Activated CD8-positive, alpha-beta memory T cell treated with anti-CD3 and anti-CD28 coated beads for 36 hours (primary cell): Measurements from ENCODE around the gene CACNA2D2. TPM values are rescaled to one million over a fixed set of nuclear protein-coding genes. Genes with fewer than 3 reads are reported as not detected.

Source experiments
- CTCF ChIA-PET: fragments of 350-600 bp; sonication (Branson Sonifier 250); formaldehyde crosslinking; loops from one replicate; lab custom pipeline; 2021; ENCODE audit warnings: antibody characterized with exemption; lab: Charles Lee
- POLR2A ChIA-PET: fragments of 350-600 bp; sonication (Branson Sonifier 250); formaldehyde crosslinking; loops from one replicate; lab custom pipeline; 2021; ENCODE audit warnings: antibody characterized with exemption; lab: Charles Lee
- total RNA-seq, 2 experiments: library from RNA; stranded (reverse); gene quantifications; one replicate each; pipeline ENCODE4 v1.2.3, GENCODE V29; 2021

Gene CACNA2D2
- total RNA-seq = under 1 TPM; 0.55 to 0.67 TPM

DNA sequence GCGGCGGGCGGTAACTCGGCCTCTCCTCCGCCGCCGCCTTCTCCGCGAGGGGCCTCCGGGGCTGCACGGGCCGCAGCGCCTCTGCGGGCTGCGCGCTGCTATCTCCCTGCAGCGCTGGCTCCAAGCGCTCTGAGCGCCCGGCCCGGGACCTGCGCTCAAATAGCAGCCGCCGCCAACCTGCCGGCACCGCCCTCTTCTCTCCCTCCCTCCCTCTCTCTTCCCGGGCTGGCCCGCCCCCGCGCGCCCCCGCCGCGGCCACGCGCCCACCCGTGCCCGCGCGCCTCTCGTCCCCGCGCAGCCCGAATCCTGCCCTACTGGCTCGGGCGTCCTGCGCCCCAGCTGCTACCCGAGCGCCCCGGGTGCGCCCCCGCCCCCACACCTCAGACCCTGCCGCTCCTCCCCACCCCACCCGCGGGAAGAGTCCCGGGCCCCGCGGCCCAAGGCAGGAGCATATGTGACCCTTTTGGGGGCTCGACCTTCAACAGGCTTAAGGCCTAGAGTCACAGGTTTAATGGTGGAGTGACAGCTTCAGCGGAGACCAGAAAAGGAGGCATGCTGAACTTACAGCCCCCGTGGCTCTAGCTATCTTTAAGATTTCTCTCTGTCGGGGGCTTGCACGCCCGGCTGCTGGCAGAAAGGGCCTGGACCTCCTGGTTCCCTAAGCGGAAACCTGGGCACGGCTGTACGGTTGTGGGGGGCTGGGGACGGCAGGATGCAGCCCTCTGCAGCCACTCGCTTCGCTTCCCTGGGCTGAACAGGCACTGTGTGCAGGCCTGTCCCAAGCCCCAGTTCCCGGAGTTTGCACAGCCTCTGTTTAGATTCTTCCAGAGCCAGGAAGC lies at the start of gene CACNA2D2:
TSS of gene CACNA2D2 (minus strand) at position 131 of the 839 bp plus-strand sequence. CDS start 211 bp downstream, outside the sequence.
- ChIA-PET POLR2A (no interaction called here), CTCF (interaction anchor here (0.6 to 1.6 kb wide), 4 partner anchors 9 to 1469 kb away, joined by 3 to 4 read pairs (median 4); no protein-coding TSS in a partner anchor)

DNA sequence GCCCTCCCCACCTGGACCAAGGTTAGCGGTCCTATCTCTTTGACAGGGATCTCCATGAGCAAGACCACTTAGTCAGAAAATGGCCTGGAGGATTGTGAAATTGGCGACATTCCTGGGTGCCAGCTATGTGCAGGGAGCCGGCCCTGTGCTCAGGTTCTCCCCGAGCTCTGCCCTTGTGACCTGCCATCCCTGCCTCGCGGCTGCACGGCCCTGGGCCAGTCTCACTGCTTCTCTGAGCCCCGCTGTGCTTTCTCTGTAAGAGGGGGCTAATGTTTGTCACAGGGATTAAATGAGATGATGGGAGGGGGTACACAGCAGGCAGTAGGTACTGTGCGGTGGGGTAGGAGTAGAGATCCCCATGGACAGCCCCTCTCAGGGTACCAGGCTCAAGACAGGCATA lies 49.2 kb upstream of the CACNA2D2 start:
- ChIA-PET POLR2A (no interaction called here), CTCF (interaction anchor here (1.3 kb wide), 1 partner anchor 15 kb away, joined by 5 read pairs; the partner anchor contains the start of gene C3orf18)

DNA sequence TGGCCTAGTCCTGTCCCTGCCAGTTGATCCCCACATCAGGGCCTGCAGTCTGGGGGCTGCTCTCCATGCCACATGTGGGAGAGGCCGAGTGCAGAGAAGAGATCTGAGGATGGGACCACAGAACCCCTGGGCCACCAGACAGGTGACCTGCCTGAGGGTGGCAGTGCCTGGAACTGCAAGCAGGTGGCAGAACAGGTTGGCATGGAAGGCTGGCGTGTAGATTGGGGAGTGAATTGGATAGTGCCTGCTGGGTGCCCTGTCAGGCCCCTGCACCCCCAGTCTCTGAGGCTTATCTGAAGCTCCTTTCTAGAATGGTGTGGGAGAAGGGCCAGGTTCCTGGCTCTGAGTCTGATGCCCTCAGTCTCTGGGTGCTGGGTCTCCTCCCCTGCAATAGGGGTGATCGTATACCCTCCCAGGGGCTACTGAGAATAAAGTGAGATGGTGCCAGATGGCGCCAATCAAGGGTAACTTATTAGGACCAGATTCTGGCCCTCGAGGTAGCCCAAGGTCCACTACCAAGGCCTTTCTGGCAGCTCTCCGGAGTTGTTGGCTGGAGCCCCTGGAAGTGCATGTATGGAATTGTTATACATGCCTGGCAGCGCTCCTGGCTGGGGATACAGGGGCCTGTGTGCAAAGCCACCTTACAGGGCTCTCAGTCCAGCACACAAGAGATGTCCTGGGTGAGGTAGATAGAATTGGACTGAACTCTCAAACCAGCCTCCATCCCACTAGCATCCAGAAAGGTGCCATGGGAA lies 48.4 kb upstream of the CACNA2D2 start:
- CTCF ChIA-PET = interaction anchor here (1.3 kb wide), 1 partner anchor 16 kb away, joined by 5 read pairs; the partner anchor contains the start of gene C3orf18
- POLR2A ChIA-PET = no interaction called here

DNA sequence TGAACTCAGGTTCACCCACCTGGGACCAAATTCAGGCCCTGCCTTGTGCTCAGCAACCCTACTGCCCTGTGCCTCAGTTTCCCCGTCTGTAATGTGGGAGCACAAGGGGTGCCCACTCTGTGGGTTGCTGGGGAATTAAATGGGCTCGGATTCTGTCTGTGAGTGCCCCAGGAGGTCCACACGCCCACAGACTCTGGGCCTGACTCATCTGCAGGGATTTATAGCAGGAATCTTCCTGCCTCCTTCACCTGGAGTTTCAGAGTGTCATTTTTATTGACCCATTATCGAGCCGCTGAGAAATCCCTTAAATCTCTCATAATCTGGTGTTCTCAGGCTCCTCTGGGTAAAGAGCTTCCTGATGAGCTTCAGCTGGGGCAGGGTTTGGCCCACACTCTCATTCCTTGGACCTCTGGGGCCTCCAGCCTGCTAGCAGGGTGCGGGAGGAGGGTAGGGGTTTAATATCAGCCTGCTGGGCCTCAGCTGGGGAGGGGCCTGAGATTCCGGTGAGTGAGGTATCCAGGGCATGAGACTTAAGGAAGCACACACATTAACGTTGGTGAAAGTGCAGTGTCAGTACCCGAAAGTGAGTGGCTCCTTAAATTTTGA lies 47.7 kb upstream of the CACNA2D2 start:
- POLR2A ChIA-PET = no interaction called here
- CTCF ChIA-PET = interaction anchor here (1.0 to 3.3 kb wide), 3 partner anchors 10 to 115 kb away, joined by 3 to 14 read pairs (median 5); partner anchors contain the start of gene C3orf18

DNA sequence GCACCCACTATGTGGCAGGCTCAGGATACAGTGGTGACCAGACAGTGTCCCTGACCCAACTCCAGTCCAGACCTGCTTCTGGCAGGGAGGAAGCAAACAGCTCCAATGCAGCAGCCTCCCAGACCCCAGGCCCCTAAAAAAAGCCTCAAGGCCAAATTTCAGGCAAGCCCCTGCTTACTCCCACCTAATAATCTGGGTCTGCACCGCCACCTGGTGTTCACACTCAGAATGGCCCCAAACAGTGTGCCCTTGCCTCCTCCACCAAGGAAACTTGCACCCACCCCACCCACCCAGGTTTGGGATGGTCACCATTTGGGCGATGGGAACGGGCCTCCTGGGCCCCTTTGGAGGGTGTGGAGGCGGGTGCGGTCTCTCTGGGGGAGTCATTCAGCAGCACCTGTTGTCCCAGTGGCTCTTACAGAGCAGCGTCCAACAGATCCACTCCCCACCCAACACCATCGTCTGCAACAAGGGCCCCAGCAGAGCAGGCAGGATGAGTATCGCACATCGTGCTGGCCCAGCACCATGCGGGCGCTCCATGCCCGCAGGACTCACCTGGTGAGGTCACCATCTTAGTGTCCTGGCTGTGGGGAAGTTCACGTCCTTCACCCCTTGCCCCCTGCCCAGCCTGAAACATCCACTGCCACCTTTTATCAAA lies 46.8 kb upstream of the CACNA2D2 start:
- POLR2A ChIA-PET = no interaction called here
- CTCF ChIA-PET = interaction anchor here (0.8 to 3.3 kb wide), 11 partner anchors 9 to 205 kb away, joined by 3 to 14 read pairs (median 4); partner anchors contain the start of genes MAPKAPK3 and ZMYND10

DNA sequence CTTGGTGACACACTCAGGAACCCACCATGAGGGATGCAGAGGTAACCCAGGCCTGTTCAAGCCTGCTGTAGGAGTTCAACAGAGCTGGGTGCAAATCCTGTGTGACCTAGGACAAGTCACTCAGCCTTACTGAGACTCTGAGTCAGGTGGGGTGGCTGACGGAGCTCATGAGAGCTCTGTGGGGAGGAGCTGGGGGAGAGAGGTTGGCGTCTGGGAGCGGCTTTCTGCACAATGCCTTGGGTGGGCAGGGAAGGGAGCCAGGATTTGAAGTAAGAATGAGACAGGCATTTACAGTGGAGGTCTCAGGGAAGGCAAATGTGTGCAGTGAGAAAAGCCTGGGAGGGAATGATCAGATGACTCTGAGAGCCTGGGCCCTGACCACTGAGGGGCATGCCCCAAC lies 45.8 kb upstream of the CACNA2D2 start:
- POLR2A ChIA-PET = no interaction called here

DNA sequence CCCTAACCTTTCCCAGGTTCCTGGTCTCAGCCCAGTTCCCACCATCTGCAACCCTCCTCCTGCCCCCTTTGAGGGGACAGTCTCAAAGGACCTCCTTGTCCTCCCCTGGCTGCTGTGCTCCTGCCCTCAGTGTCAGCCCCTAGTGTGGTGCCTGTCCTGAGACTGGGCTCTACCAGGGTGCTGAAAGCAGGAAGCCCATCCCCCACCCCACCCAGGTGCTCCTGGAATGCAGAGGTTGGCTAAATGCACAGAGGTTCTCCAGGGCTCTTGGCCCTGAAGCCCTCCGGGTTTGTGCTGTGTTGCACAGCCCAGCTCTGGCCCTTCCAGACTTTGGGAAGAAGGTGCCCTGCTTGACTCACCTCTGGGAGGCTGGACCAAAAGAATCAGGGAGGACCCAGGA lies 42.3 kb upstream of the CACNA2D2 start:
- POLR2A ChIA-PET = no interaction called here

More for the DNA sequence above, 45.8 kb upstream of the CACNA2D2 start:
- CTCF ChIA-PET = interaction anchor here (0.8 to 3.3 kb wide), 9 partner anchors 9 to 204 kb away, joined by 3 to 14 read pairs (median 4); partner anchors contain the start of genes MAPKAPK3 and ZMYND10

DNA sequence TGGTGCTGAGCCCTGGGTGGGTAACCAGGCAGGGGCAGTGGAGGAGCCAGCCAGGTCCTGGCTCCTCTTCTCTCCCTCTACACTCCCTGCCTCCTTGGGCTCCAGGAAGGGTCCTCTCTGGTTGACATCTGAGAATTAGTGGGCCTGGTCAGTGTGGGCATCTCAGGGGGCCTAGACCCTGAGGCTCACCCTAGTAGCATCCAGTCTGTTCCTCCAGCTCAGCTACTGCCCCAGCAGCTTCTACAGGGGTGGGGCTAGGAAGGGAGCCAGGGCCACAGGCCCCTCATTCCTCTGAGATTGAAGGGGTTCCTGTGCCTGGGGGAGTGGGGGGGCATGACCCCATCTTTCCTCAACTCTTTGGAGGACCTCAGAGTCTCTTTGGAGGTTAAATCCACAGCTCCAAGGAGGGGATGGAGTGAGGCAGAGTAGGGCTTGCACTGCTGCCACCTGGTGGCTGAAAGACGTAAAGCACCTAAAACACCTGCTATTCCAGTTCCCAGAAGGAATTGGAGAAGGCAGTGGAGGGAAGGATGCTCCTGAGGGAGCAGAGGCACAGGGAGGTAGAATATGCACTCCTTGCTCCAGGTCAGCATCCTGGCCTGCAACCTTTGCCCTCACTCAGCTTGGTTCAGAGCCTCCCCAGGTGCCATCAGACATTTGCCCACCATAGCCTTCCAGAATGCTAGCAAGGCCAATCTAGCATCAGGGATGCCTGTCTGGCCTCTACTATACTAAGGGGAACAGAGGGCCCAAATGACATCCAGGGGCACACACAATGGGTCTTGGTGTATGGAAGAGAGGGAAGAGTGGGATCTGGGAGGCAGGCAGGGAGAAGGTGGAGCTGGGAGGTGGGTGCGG lies 39.0 kb upstream of the CACNA2D2 start:
- ChIA-PET POLR2A (no interaction called here), CTCF (interaction anchor here (0.6 to 3.2 kb wide), 31 partner anchors 9 to 206 kb away, joined by 3 to 30 read pairs (median 4); partner anchors contain the start of genes C3orf18, CYB561D2, NPRL2 and RASSF1)

More for the DNA sequence above, 42.3 kb upstream of the CACNA2D2 start:
- CTCF ChIA-PET = interaction anchor here (1.6 kb wide), 1 partner anchor 68 kb away, joined by 3 read pairs; no protein-coding TSS in a partner anchor

DNA sequence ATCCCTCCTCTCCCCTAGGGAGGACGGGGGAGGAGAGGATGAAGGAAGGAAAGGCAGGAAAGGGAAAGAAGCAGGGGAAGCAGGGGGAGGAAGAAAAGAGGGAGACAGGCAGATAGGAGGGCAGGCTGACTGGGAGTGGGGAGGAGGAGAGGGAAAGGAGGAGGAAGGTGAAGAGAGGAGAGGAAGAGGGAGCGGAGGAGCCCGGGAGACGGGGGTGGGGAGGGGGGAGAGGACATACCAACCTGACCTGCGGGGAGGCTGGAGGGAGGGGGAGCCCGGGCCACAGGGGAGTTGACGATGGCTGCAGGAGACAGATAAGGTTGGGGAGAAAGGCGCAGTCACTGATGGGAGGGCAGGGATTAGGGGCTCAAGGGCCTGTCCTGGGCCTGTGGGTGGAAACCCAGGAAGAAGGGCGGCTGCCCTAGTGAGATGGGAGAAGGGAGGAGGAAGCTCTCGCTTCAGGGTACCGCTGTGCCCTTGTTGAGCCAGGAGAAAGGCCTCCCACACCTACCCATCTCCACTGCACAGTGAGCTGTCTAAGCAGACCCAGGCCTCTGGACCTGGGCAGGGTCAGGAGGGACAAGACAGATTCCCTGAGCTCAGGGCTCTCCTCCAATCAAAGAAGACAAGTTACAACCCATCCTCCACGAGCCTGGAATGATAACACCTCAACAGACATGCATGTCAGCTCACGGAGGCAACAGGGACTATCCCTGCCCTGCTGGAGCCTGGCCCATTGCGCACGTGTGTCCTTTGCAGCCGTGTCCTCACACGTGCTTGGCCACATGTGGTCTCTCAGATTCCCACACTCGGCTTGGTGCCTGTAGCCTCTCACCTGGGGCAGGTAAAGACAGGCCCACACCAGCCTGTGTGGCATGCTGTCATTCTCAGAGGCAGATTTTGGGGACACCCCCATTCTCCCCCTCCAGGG lies 36.2 kb upstream of the CACNA2D2 start:
- CTCF ChIA-PET = interaction anchor here (0.8 kb wide), 1 partner anchor 10 kb away, joined by 3 read pairs; no protein-coding TSS in a partner anchor
- POLR2A ChIA-PET = interaction anchor here (0.6 kb wide), 1 partner anchor 19 kb away, joined by 3 read pairs; no protein-coding TSS in a partner anchor

DNA sequence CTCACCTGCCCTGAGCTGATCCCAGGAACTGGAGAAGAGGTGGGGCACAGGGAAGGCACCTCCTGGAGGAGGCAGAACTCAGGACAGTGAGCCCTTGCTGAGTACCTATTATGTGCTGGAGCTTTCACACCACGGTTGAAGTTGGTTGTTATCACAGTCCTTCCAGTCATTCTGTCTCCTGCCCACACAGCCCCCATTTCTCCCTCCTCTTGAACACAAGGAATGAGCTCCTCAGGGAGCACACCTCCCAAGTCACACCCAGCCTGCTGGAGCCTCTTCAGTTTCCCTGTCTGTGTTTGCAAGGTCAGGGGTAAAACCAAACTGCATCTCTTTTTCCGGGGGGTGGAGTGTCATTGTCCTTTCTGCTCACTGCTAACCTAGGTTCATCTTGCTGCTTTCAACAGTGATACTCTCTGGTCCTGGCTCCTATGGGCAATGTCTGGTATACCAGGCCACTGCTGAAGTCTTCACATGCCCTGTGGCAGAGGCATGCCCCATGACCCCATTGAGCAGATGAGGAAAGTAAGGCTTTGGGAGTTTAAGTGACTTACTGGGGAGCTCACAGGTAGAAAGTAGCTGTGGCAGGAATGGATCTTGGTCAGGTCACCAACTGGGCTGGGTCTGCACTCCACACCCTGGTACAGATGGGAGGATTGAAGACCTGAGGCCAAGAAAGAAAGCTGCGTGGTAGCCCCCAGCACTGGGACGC lies 34.1 kb upstream of the CACNA2D2 start:
- POLR2A ChIA-PET = no interaction called here
- CTCF ChIA-PET = no interaction called here

DNA sequence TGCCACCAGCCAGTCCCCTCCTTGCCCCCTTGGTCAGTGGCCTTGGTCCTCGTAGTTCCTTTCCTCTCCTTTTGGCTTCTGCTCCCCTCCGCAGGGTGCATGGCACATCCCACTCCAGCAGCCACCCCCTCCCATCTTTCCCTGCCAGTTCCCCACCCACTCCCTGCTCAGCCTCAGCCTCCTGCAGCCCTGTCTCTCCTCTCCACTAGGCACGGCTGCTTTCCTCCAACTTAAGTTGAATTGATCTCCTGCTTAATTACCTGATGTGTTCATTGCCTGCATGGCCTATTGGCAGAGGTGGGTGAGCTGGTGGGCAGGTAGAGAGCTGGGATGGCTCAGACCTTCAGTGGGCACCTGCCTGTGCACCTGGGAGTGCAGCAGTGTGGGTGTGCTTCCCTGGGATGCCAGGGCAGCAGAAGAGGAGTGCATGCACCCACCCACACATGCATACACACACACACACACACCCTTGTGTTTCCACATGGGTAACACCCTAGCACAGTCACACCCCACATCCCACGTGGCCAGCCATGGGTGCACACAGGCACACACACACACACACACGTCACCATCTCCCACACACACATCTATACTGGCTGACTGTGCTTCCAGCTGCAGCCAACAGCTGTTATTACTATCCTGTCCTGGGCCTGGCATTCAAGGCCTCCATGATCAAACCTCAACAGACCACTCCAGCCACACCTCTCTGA lies 33.2 kb upstream of the CACNA2D2 start:
- POLR2A ChIA-PET = no interaction called here
- CTCF ChIA-PET = no interaction called here

DNA sequence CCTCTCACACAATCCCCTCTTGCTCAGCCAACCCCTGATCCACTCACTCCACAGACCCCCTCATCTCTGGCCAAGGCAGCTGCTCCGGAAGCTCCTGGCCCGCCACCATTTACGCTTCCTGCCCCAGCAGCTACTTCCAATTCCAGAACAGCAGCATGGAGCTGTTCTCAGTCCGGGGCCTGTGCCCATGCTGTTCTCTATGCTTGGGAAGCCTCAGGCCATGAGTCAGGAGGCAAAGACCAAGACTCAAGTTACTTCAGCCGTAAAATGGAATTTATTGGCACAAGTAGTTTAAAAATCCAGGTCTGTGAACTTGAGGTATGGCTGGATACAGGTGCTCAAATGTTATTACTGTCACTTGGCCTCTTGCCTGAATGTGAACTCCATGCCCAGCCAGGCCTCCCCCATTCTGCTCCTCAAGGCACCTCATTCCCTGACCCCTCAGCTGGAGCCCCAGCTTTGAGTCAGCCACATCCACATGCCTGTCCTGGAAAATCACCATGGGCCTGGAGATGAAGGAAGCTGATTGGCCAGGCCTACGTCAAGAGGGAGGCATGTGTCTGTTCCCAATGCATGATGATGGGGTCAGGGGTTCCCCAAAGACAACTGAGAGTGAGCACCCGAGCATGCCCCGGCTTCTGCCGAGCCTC lies 31.4 kb upstream of the CACNA2D2 start:
- POLR2A ChIA-PET = no interaction called here

DNA sequence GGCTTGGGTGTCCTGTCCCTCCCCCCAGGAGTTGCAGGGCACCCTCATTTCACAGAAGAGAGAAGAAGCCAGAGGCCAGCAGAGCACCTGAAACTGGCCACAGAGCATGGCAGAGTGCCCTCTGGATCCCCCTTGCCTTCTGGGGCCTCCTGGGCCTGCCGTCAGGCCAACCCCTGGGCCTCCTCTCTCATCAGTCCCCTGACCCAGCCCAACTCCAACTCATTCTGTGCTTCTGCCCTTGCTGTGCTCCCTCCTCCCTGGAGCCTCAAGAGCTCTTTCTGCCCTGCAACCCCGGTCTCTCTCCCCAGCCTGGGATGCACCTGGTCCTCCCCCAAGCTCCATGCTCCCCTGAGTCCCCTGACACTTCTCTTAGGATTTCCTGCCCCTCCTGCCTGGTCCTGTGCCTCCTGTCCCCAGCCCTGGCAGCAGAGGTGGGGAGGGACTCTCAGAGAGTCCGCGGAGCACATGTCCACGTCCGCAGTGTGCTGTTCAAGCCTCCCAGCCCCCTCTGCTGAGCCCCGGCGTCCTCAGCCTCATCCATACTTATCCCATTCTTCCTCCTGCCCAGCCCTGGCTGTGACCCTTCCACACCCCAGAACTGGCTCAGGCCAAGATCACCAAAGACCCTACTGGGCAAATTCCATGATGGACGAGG lies 30.5 kb upstream of the CACNA2D2 start:
- ChIA-PET CTCF (interaction anchor here (1.0 kb wide), 1 partner anchor 8 kb away, joined by 3 read pairs; no protein-coding TSS in a partner anchor), POLR2A (no interaction called here)

More for the DNA sequence above, 31.4 kb upstream of the CACNA2D2 start:
- CTCF ChIA-PET = no interaction called here

DNA sequence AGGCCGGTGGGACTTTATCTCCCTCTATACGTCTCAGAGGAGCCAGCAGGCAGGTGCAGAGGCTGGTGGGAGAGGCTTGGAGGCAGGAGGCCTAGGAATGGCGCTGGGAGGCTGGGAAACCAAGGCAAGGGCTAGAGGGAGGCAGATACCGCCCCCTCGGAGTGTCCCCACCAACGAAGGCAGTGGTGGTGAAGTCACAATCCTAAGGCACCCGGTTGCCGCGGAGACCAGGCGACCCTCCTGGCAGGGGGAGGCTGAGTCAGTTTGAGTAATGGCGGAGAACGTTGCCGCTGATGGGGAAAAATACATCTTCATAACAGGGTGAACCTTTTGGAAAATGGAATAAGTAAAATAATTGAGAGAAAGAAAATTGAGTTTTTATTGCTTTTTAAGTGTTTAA lies 29.9 kb upstream of the CACNA2D2 start:
- ChIA-PET POLR2A (no interaction called here), CTCF (interaction anchor here (1.0 kb wide), 1 partner anchor 9 kb away, joined by 3 read pairs; no protein-coding TSS in a partner anchor)
